HuH-7.5 (cell line): ENCODE measurements around the gene JAK2.

Source experiments
- DNase-seq: peaks from one replicate; pipeline ENCODE4 v3.0.0; 2011; ENCODE audit warnings: low spot score

JAK2 gene

GRCh38 chr9:5140151-5140550 is 155.1 kb downstream of the JAK2 start:
- DNase-seq: no peak

GRCh38 chr9:5144217-5144616 is 159.1 kb downstream of the JAK2 start:
- DNase-seq: no peak

- DNase-seq: no peak
Observed at GRCh38 chr9:5146241-5146640, 161.2 kb downstream of the JAK2 start.
